ENCODE results near the gene ETNK2. TPM values are rescaled to one million over a fixed set of nuclear protein-coding genes. Genes with fewer than 3 reads are reported as not detected.

Gene ETNK2
- total and polyA plus RNA-seq, 2 of the 8 experiments (the other 6 are each of a cell fraction or from before 2014, with no cell fraction given): 20.1 to 26.7 TPM

GRCh38 chr1:204128464-204128963 lies 23.3 kb downstream of the ETNK2 start:
- Histone ChIP-seq H2AK5ac (ENCODE audit: low read depth, low read length) (no peak overlapping the region), H4K5ac (ENCODE audit: insufficient read length, low read depth, low read length) (no peak overlapping the region), H3K9me3 (ENCODE audit: insufficient read depth in 2 of 2, low read depth in 1 of 2, low read length in 1 of 2) (no peaks in the 10 kb centered on the region), H3K14ac (ENCODE audit: insufficient read length) (no peak overlapping the region), H4K20me1 (replicated peaks in 1 of 2; ENCODE audit: control insufficient read depth in 1 of 2, insufficient read depth in 2 of 2, low read length in 2 of 2) (peaks cover 2 to 12% of the 10 kb centered on the region in 2 experiments), H3K4me2 (ENCODE audit: insufficient read depth in 1 of 2, low read depth in 2 of 2, low read length in 2 of 2) (no peak overlapping the region), H2BK12ac (ENCODE audit: low read depth, low read length) (no peak overlapping the region), H3K27ac (ENCODE audit: low read depth, low read length) (no peak overlapping the region), H3K9ac (replicated peaks in 1 of 4; ENCODE audit: extremely low read depth in 1 of 4, low read depth in 3 of 4, low read length in 3 of 4) (no peak overlapping the region), H3K36me3 (ENCODE audit: control insufficient read depth in 2 of 4, insufficient read depth in 4 of 4, low read length in 3 of 4) (peaks cover 7 to 29% (median 27%) of the 10 kb centered on the region in 4 experiments; a peak in 7 of 8 replicates), H3K79me2 (ENCODE audit: control insufficient read depth in 1 of 2, insufficient read depth in 2 of 2, low read length in 2 of 2) (0 out of 4 replicates have a peak, but pooled peaks cover 0 to 2% of the 10 kb centered on the region in 2 experiments), H3K18ac (ENCODE audit: extremely low read depth, low read length) (no peak overlapping the region; the same call in 1 of the 2 replicates), H3K4me3 (ENCODE audit: extremely low read depth in 1 of 4, insufficient read depth in 2 of 4, low read depth in 3 of 4, low read length in 4 of 4) (no peak overlapping the region), H2BK120ac (replicated peaks; ENCODE audit: low read depth, low read length) (no peak overlapping the region), H2BK20ac (ENCODE audit: low read length) (no peak overlapping the region), H3K4me1 (replicated peaks in 1 of 4; ENCODE audit: control insufficient read depth in 3 of 4, insufficient read depth in 4 of 4, low read length in 3 of 4) (peaks cover 4 to 24% (median 7%) of the 10 kb centered on the region in 4 experiments), H3K23ac (ENCODE audit: insufficient read length) (no peak overlapping the region), H2BK5ac (ENCODE audit: low read depth, low read length) (no peak overlapping the region), H3K79me1 (ENCODE audit: low read depth, low read length) (no peaks in the 10 kb centered on the region; the same call in 1 of the 2 replicates), H2AFZ (ENCODE audit: low read length) (no peak overlapping the region), H4K8ac (ENCODE audit: extremely low read depth, insufficient read depth, low read length) (no peak overlapping the region), H3K23me2 (ENCODE audit: low read depth, low read length) (no peaks in the 10 kb centered on the region), H3K56ac (replicated peaks; ENCODE audit: insufficient read length, low read depth, low read length) (no peak overlapping the region), H3K4ac (replicated peaks; ENCODE audit: insufficient read length, low read depth, low read length) (no peak overlapping the region), H2BK15ac (ENCODE audit: low read length) (no peak overlapping the region), H4K91ac (replicated peaks; ENCODE audit: insufficient read length, low read length) (no peak overlapping the region), H3K27me3 (replicated peaks in 1 of 4; ENCODE audit: control insufficient read depth in 3 of 4, extremely low read depth in 1 of 4, insufficient read depth in 3 of 4, low read length in 3 of 4) (no peaks in the 10 kb centered on the region; a peak in 1 of 7 replicates)
- FAIRE-seq (peak; percentile 68), DNase-seq (ENCODE audit: low read depth in 1 of 2, low spot score in 2 of 2) (peak in 1 of 2 experiments; percentile 70)
- no peak for TF ChIP-seq NRF1 (IDR thresholded peaks at IDR 0.05; ENCODE audit: low read depth, low read length)
- TF ChIP-seq POLR2AphosphoS5 (IDR thresholded peaks at IDR 0.05; ENCODE audit: low read depth, low read length): peak; percentile 42; the same call in 1 of the 2 replicates
- ChIA-PET CTCF (ENCODE audit: partially characterized antibody) (interaction anchor here (0.9 to 11.3 kb wide), 48 partner anchors 8 to 364 kb away, joined by 3 to 261 read pairs (median 5); partner anchors contain the start of genes ETNK2 and SOX13), POLR2A (ENCODE audit: partially characterized antibody) (interaction anchor here (0.7 to 13.3 kb wide), 17 partner anchors 8 to 270 kb away, joined by 3 to 174 read pairs (median 6); partner anchors contain the start of genes ETNK2, SNRPE and SOX13)
- WGBS, 2 experiments (ENCODE audit: extremely low coverage in 1 of 2, insufficient coverage in 1 of 2, insufficient read length in 1 of 2, insufficient replicate concordance in 2 of 2, low coverage in 1 of 2, low lambda C conversion rate in 2 of 2, missing lambda C conversion rate in 1 of 2): 71% methylated on average over 4 of the region's 4 CpGs; no CpG with 5 or more reads in 1 of the 2 experiments
